GM19240 (cell line): ENCODE data around the gene GNA12.
"Not testable (repeated sequence)": the region's sequence is repeated elsewhere in the genome, so short reads cannot be mapped to it uniquely, and the experiment has no call there.

Experiments used
- DNase-seq: peaks from one replicate; pipeline ENCODE4 v3.0.0; 2011; ENCODE audit warnings: low spot score; ENCODE audit not compliant: insufficient read length

Gene GNA12

GRCh38 chr7:2678454-2678853, 165.7 kb downstream of the GNA12 start:
- not testable (repeated sequence) for DNase-seq
